ENCODE measurements around the gene TSPY9.
"Not testable (repeated sequence)": the region's sequence is repeated elsewhere in the genome, so short reads cannot be mapped to it uniquely, and the experiment has no call there.

TSPY9 gene, protein sequence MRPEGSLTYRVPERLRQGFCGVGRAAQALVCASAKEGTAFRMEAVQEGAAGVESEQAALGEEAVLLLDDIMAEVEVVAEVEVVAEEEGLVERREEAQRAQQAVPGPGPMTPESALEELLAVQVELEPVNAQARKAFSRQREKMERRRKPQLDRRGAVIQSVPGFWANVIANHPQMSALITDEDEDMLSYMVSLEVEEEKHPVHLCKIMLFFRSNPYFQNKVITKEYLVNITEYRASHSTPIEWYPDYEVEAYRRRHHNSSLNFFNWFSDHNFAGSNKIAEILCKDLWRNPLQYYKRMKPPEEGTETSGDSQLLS

DNA sequence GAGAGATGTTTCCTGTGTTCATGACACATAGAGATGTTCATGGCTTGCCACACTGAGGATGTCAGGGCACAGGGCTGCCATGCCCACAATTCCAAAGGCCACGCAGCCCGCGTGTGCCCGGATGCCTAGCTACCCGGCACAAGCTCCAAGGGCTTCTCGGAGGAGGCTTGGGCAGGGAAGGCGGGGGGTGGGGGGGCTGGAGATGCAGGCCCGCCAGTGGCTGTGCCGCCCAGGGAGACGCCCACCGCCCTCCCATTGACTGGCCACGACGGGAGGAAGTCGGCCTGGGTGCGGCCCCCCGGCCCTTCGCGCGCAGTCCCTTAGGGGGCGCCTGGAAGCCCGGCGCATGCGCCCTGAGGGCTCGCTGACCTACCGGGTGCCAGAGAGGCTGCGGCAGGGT is at the start of gene TSPY9:
Gene TSPY9 (plus strand): TSS at position 301 of the 400 bp plus-strand sequence. CDS start 46 bp downstream, at position 347.
- not testable (repeated sequence) for DNase-seq

DNA sequence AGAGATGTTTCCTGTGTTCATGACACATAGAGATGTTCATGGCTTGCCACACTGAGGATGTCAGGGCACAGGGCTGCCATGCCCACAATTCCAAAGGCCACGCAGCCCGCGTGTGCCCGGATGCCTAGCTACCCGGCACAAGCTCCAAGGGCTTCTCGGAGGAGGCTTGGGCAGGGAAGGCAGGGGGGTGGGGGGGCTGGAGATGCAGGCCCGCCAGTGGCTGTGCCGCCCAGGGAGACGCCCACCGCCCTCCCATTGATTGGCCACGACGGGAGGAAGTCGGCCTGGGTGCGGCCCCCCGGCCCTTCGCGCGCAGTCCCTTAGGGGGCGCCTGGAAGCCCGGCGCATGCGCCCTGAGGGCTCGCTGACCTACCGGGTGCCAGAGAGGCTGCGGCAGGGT is 20.4 kb upstream of the TSPY9 start, which contains the start of gene TSPY1:
Gene TSPY1 (plus strand): TSS at position 301 of the 400 bp plus-strand sequence. CDS start 46 bp downstream, at position 347.
- not testable (repeated sequence) for DNase-seq

DNA sequence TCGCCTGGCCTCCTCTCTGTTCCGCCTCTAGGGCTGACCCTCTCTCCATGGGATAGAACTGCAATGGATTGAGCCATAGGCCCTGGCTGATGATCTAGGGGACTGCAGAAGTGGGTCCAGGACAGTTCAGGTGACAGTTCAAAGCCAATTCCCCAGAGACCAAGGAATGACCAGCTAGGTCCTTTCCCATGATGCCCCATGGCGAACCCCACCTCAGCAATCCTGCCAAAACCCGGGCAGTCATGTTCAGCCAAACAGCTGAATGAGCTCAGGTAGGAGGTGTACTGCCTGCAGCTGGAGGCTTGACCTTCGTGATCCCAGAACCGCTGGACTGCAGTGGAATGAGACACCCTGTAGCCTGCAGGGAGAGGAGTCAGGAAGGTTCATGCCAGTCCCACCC is 17.3 kb downstream of the TSPY9 start:
- not testable (repeated sequence) for DNase-seq

DNA sequence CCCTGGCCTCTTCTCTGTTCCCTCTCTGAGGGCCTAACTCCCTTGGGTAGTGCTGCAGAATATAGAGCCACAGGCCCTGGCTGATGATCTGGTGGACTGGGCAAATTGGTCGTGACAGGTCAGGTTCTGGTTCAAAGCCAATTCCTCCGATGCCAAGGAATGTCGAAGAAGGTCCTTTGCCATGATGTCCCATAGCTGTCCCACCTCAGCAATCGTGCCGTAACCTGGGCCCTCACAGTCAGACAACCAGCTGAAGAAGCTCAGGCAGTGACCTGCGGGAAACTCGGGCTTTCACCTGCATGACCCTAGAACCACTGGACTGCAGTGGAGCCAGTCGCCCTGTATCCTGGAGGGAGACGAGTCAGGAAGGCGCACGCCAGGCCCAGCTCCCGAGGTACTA is 29.2 kb downstream of the TSPY9 start:
- not testable (repeated sequence) for DNase-seq

DNA sequence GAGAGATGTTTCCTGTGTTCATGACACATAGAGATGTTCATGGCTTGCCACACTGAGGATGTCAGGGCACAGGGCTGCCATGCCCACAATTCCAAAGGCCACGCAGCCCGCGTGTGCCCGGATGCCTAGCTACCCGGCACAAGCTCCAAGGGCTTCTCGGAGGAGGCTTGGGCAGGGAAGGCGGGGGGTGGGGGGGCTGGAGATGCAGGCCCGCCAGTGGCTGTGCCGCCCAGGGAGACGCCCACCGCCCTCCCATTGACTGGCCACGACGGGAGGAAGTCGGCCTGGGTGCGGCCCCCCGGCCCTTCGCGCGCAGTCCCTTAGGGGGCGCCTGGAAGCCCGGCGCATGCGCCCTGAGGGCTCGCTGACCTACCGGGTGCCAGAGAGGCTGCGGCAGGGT is 40.5 kb downstream of the TSPY9 start, which contains the start of gene TSPY10:
Gene TSPY10 (plus strand): TSS at position 301 of the 400 bp plus-strand sequence. CDS start 46 bp downstream, at position 347.
- DNase-seq: not testable (repeated sequence)

Measured in midbrain (tissue), 1 donor.